Tongue (tissue), 2 donors: Measurements from ENCODE around the gene METTL25. TPM values are rescaled to one million over a fixed set of nuclear protein-coding genes. Genes with fewer than 3 reads are reported as not detected.

Experiments
- DNase-seq: peaks from one replicate; pipeline ENCODE4 v3.0.0-alpha.2; 2015
- total RNA-seq: library from RNA; depleted of rRNA; stranded (reverse); fragments of >200 nt; gene quantifications from one replicate; pipeline ENCODE4 v1.2.3, GENCODE V29; 2014

The METTL25 gene
- total RNA-seq, 1 donor from 2014 or later: 68.3 TPM

DNA sequence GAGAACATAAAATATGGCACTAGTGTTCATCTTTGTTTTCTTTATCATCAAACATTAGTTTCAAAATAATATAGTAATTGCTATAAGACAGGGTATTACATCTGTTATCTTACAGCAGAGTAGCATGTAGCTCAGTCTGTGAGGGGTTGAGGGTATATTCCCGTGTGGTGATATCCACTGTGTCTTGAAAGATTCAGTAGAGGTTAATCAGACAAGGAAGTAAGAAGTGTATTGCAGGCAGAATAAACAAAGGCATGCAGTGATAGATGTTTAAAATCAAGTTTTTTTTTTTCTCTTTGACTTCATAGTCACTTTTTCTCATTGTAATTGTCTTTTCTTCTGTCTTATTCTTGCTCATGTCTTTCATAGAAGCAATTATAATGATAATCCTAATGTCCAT lies 48.3 kb downstream of the METTL25 start:
- no peak for DNase-seq

DNA sequence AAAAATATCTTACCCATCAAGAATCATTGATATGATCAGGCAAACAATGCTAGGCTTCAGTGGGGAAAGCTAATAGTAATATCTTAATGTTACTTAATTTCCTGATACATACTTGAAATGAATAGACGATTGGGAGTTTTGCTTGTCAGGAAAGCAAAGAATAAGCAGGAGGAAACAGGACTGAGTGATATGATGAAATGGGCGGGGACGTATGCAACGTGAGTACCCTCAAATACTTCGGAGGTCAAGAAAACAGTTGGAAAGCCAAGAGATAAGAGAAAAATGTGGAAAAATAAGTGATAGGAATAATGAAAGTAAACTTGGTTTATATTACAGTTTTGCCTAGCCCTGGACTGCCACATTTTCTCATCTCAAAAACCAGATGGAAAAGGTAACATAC lies 49.2 kb downstream of the METTL25 start:
- DNase-seq: no peak

DNA sequence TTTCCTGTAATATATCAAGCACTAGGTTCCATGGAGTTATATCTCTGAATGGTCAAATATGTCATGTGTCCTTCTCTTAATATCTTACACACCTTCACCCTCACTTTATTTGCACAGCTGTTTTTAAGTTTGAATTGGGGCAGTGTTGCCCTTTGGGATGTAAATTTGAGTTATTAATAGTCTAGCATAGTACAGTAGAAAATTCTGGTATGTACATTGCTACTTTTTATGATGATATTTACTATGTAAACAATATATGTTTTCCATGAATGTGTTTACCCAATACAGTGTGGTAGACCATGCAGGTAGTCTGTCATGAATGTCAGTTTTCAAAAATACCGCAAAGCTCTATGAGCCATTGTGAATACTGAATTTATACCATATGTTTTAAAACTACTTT lies 50.5 kb downstream of the METTL25 start:
- no peak for DNase-seq

DNA sequence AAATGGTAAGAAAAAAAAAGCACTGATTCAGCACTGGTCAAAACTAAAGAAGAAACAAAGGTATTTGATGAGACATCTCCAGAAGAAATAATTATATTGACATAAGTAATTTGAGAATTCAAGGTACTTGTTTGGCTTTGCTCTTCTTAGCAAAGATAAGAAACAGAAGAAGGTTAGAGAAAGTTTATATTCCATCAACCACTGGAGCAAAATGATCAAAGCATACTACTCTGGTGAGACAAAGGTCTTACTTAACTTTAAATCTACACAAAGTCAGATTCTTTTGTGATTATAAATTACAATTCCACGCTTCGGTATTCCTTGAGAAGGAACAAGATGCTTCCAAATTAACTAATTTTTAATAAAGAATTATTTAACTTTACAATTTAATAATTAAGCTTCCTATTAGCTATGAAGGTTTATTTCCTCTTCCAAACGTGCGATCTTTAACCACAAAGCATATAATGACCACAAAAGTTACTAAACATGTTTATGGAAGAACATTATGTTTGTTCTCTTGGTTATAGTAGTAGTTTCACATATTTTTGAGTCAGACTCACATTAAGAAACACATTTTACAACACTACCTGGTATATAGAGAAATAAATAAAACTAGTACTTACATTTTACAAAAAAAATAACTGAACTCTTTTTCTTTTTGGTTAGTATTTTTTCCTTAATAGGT lies 53.4 kb downstream of the METTL25 start:
- no peak for DNase-seq

DNA sequence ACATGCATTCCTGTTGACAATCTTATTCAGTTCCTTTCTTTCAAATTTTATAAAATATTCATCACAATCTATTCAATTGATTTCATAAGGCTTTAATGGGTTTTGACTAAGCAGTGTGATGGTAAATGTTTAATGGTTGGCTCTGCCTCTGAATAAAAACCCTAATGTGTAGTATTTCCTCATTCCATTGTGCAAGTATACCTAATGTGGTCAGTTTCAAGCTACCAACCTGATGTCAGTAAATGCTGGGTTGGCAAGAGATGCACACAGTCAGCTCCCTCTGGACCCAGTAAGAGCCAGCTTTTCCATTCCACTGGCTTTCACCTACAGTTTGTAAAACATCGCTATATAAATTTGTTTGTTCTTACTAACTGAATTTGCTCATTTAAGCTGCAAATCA lies 53.9 kb downstream of the METTL25 start:
- no peak for DNase-seq

DNA sequence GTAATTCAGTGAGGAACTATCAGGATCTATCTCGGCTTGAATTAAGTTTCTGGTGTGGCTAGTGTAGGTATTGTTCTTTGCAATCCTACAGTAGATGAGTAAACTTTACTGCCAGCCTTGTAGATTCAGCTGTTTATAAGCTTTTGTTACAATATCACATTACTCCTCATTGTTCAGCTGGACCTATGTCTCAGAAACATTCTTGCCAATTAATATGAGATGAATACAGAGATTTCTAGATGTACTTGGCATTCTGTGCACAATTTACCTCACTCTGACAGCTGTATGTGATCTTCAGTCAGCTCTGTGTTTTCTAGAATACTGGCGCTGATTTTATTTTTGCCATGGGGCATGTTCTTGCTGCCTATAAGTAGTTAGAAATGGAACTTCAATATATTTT lies 55.7 kb downstream of the METTL25 start:
- peak; percentile 55 for DNase-seq

DNA sequence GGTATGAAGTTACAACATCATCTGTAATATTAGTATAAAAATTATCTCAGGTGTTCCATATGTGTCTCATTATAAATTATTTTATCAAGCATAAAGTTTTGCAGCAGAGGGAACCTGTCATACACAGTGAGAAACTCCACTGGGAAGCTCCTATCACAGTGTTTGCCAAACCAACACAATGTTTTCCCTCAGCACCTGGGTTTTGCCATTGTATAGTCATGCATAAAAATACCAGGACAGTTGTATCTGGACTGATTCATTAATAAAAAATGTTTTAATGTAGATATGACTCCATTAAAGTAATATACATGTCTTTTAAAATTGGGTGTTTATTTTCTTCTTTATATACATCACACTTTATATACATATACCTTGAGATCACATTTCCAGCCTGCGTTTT lies 56.6 kb downstream of the METTL25 start:
- no peak for DNase-seq

DNA sequence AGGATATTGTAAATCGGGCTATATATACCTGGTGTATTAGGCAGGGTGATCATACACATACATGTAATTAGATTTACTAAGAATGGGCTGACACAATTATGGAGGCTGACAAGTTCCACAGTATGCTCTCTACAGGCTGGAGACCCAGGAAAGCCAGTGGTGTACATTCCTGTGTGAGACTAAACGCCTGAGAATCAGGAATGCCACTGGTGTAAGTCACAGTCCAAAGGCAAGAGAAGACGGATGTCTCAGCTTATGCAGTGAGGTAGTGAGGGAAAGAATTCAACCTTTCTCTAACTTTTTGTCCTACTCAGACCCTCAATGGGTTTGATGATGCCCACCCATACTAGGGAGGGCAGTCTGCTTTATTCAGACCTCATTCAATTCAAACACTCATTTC lies 57.1 kb downstream of the METTL25 start:
- no peak for DNase-seq

DNA sequence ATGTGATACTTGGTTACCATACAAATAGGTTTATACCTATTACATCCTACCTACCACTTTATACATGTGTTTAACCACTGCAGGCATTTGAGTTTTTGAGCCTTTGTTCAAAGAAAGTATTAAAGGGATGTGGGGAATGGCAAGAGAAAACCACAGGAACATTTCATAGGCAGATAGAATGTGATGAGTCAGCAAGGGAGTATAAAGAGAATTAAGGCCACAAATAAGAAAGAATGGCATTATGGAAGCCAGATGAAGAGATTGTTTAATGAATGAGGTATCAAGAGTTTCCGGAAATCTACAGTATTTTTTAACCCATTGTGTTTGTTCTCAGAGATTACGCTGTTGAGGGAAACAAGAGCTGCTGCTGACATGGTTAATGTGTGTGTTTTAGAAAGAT lies 66.9 kb downstream of the METTL25 start:
- no peak for DNase-seq

DNA sequence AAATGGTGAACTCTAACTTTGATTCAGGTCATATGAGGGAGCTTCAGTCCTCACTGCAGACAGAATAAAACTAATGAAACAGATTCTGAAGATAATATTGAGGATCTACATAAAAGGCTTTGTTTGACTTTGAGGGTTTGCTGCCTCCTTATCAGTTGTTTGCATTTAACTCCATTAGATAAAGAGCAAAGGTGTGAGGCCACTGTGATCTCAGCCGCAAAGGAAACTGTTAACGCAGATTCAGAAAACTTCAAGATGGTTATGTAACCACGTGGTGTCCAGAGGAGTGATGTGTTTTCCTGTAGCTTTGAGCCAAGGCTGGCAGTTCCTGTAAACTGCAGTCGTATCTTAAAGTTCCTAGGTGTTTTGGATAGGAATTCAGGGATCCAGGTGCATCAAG lies 67.8 kb downstream of the METTL25 start:
- DNase-seq: no peak

DNA sequence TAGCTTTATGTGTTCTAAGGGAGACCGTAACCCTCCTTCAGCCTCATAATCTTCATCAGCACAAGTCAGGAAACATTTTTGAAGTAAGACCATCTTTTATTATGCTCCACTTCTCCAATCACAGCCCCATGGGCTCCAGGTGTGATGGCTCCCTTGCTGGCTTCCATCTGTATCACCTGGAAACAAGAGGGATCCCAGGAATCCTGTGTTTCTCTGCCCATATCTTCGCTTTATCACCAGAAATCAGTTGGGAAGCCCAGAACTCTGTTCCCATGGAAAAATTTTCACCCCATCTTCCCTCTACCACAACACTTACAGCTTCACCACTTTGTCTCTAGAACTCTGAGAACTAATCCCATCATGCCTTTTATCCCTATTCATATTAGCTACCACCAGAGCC lies 68.3 kb downstream of the METTL25 start:
- DNase-seq: no peak

DNA sequence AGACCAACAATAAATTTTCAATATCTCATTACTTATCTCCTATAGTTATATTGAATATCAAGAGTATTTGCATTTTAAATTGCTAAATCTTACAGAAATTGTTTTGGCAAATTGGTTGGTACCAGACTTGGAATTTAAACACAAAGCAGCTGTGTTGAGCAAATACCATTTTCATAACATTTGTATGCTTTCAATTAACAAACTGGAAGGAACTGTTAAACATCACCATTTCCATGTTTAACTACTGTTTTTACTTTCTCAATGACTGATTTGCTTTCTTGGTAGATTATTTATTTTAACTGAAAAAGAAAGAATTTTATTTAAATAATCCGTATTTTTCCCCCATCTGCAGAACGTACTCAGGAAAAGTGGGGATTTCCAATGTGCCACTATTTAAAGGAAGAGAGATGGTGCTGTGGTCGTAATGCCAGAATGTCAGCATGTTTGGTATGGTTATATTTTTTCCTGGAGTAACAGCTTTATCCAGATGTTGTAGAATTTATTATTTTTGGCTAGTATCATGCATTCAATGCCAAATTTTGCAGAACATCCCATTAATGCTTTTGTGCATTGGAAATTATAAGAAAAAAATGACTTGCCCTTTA lies 72.3 kb downstream of the METTL25 start:
- peak; percentile 14 for DNase-seq

DNA sequence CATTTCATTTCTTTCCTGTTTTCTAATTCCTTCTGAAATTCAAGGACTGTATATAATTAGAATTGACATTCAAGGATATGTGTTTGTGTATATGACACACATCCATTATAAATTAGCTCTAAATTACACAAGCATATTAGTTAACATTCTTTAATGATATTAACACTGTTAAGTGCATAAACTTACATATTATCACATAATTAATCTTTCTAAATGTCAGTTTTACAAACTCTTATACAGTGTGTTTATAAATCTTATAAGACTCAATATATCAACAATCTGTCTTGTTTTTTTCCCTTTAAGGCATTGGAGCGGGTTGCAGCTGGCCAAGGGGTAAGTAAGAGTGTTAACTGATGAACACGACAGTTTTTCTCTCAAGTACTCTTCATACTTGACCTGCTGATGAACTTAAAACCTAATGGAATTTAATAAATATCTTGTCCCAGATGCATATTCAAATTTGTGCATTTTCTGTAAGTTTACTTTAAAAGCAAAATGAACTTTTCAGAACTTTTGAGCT lies 76.1 kb downstream of the METTL25 start:
- DNase-seq: no peak

DNA sequence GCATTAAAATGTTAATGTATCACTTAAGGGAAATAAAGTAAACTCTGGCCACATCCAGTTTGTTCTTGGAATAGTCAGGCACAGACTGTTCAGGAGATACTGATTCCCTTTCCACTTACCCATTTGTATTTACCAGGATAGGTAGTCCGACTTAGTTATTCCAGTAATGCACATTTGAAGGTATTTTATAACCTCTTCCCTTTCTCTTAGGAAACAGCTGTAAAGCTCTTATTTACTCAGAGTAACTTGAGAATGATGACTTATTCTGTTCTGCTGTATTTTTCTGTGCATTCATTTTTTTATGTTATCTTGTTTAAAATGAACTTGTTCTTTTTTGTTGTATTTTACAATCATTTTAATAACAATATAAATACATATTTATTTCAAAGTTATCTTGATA lies 78.0 kb downstream of the METTL25 start:
- DNase-seq: no peak

DNA sequence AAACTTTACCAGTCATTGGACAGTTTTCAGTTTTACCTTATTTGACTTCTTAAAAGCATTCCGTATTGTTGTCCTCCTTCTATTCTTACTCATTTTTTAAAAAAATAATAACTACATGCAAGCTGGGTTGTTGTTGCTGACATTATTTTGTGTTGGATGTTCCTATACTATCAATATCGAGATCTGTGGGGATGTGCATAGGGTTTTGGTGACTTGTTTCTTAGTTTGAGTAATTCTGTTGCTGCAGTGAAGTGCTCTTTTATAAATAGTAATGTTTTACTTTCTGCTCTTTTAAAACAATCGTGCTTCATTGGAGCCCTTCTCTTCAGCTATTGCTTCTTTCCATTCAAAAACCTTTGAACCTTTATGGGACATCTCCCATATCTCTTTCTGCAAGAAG lies 79.4 kb downstream of the METTL25 start:
- DNase-seq: no peak

DNA sequence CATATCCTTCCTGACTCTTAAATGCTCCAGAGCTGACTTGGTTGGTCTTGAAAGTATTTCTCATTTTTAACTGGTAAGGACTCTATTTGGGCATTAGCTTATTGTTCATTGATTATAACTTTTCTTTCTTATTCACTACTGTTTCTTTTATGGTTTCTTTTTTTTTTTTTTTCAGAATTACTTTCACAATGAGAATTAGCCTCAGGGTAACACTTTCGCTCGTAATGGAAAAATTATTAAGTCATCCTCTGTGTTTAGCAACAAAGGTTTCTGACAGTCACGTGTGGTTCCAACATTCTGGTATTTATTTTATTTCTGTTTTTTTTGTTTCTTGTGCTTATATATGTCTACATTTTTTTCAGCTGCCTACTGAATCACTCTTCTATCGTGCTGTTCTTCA lies 80.0 kb downstream of the METTL25 start:
- DNase-seq: no peak

DNA sequence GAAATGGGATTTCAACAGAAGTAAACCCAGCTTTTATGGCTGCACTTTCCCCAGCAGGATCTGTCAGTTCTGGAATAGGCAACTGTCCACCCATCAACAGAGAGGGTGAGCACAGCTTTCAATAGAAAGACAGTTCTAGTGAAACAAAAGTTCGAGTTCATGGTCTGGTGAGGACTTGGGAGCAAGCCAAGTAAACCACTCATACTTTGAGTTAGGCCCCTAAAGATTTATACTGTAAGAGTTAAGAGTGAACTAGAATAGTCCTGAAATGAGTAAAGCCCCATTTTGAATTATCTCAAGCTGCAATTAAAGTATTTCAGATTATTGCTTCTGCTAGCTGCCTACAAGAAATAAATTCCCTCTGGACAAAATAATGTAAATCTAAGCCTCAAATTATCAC lies 82.6 kb downstream of the METTL25 start:
- no peak for DNase-seq

DNA sequence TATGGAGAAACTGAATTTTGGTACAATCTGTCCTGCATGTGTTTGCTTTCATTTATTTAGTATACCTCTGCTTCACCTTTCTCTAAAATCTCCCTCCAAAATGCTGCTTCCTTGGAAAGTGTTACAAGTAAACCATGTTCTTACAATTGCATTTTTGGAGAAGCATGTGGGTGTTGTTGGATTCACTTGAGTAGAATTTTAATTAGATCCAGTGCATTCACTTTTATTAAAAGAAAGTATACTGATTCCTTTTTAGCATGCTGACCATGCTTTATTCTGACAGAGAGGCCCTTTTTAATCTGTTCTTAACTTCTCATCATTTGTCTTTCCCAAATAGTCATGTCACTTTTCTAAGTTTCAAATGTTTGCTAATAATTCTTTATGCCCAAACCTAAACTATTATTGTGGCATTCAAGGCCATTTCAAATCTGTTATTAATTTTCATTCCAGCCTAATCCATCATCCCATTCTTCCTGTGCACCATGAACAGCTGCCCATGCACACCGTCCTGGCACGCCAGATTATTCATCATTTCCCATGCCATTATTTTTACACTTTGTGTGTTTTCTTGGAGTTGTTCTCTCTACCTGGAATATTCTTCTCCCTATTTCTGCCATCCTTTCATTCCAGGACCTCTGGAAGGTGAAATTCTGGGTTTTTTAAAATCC lies 90.7 kb downstream of the METTL25 start:
- DNase-seq: no peak

DNA sequence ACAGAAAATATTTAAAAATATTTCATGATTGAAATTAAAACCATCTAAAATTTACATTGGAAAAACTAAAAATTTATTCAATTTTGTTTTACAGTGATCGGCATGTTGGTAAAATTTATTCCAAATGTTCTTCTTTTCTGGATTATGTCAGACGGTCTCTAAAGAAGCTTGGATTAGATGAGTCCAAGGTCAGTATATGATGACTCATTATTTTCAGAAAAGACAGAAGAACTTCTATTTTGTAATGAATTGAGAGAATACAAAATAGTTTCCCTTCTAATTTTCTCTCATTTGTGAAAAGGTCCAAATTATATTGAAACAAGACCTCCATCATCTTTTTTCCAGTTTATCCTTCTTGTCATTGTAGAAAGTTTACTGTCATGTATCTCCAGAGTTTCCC lies 98.3 kb downstream of the METTL25 start:
- DNase-seq: no peak

DNA sequence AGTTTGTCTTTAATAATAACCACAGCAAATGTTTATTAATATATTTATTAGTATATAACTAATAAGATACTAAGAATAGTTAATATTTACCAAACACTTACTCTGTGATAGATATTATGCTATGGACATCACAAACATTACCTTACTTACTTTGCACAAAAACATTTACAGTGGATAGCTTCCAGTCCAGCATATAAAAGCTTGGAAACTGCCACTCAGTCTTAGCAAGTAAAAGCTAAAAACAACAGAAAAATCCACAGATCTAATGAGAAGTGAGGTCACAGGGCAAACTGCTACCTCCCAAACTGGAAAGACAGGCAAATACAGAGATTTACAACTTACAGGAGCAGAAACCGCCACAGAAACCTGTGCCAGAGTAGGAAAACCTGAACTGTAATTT lies 99.8 kb downstream of the METTL25 start:
- no peak for DNase-seq

DNA sequence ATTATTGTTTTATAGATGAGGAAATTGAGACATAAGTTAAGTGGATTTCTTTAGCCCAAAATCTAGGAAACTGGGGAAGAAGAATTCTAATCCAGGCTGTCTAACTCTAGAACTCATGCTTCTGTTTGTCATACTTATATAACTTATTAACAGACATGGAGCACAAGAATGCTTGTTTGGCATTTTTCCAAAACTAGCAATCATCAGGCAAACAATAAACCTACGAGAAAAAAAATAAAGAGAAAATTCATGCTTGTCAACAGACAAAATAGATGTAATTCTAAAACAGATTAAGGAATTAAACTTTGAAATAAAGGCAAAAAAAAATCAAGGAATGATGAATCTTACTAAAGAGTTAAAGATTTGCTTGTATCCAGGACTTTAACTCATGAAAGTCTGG lies 103.1 kb downstream of the METTL25 start:
- no peak for DNase-seq

DNA sequence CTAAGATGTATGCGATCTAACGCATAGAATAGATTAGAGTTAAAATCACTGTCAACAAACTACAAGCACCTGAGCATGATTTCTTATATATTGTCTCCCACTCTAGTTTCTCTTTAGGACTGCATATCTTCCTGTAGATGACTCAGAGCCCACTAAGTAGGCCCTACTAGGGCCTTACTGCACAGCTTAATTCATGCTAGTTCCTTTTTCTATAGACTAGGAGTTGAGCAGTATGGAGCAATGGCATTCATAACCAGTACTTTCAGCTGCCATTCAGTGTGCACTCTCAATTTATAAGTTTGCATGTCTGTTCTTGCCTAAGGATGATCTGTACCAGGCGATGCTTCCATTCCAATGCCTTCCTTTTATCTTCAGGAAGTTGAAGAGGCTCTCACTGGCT lies 103.5 kb downstream of the METTL25 start:
- DNase-seq: no peak

DNA sequence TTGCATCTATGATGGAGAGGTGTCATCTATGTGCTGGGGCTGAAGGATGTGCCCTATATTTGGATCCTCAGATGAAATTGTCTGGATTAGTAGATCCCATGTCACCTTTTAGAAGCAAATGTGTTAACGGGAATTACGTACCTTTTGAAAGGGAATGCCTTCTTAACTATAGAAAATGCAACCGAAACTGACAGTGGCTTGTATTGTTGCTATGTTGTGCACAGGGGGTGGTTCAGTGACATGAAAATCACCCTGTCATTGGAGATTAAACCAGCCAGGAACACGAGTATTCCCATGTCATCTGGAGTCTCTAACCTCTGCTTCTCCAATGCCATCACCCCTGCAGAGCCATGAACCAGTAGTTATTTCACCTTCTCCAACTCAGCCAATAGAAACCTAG lies 110.2 kb downstream of the METTL25 start:
- no peak for DNase-seq
